Pancreas (tissue), 10 donors: ENCODE measurements around the gene PRRC1. TPM values are rescaled to one million over a fixed set of nuclear protein-coding genes. Genes with fewer than 3 reads are reported as not detected.

Experiments
- ATAC-seq, 4 donors: fragments of 200-7000 bp; cut with Tn5 transposase; one replicate each; pipeline versions ENCODE4 v1.8.0 to v1.9.1; 2020; ENCODE audit warnings: mild to moderate bottlenecking in 4 of 4, moderate library complexity in 4 of 4
- DNase-seq, 6 donors: peaks; one replicate each; pipeline ENCODE4 v3.0.0-alpha.2; 2020
- FAIRE-seq: peaks from 2 replicates; lab custom pipeline; 2012; peaks lifted over from hg19 to GRCh38; lab: Jason Lieb, UNC
- H3K27ac ChIP-seq, 4 donors: fragments of 200-600 bp; sonication (generic); 1 replicate in 3 of 4; 2 replicates in 1 of 4; pipeline versions ENCODE4 v1.5.0 to v1.8.0; 2020
- H3K27me3 ChIP-seq, 4 donors: fragments of 200-600 bp; one replicate each; pipeline ENCODE4 v1.8.0; 2021
- H3K36me3 ChIP-seq, 3 donors: fragments of 200-600 bp; sonication (generic) in 1 of 3; one replicate each; pipeline versions ENCODE4 v1.5.0 to v1.8.0; 2020 to 2021
- H3K4me1 ChIP-seq, 3 donors: fragments of 200-600 bp; one replicate each; pipeline ENCODE4 v1.8.0; 2021
- H3K4me3 ChIP-seq, 4 donors: fragments of 200-600 bp; sonication (generic) in 2 of 4; one replicate each; pipeline versions ENCODE4 v1.5.0 to v1.8.0; 2020 to 2021
- H3K9me3 ChIP-seq, 4 donors: fragments of 200-600 bp; one replicate each; pipeline ENCODE4 v1.8.0; 2021
- CTCF ChIP-seq, 4 donors: fragments of 200-600 bp; sonication (generic) in 3 of 4; IDR thresholded peaks; one replicate each; pipeline versions ENCODE4 v1.5.0 to v1.8.0; 2021; ENCODE audit warnings: antibody characterized with exemption in 4 of 4
- WGBS, 2 donors: extraction: QIAGEN DNeasy Blood & Tissue Kit; methylation state at CpG; one replicate each; pipeline ENCODE4 v1.1.7; 2013; 5-methylcytosine and 5-hydroxymethylcytosine counted together
- intact Hi-C, 3 donors: fragments of 100-400 bp; cut with DNase I; formaldehyde crosslinking; loops; one replicate each; pipeline versions ENCODE4 v1.11.1 to v1.14.2; 2022
- polyA plus RNA-seq, 2 donors: library from polyadenylated mRNA; stranded (reverse); fragments of 200-250 nt; gene quantifications; one replicate each; pipeline ENCODE4 v1.2.3, GENCODE V29; 2013
- total RNA-seq, 6 donors: library from RNA; stranded (reverse); fragmentation: NEBNext Ultra II Directional in 4 of 6; extraction: Animal tissue kit (Norgen Biotek cat#: 25700) in 4 of 6; gene quantifications; one replicate each; pipeline versions ENCODE4 v1.2.1 to v1.2.4, GENCODE V29; 2021 to 2023
- donor health status: healthy with polysubstance abuse.
- donor health status: DM: no; HTN: no; CAD: no; lungs with moderate emphysema.
- donor health status: DM: no; HTN: no; CAD: no.
- donor health status: control.
- donor health status: control.
- donor health status: Bipolar disorder and iron deficiency.
- donor health status: DM: yes; HTN: yes; CAD: no.
- donor health status: DM: no; HTN: no; CAD: no.
- donor health status: DM: no; HTN: no; CAD: no.
- donor health status: DM: yes; HTN: yes; CAD: no.

The PRRC1 gene
- total and polyA plus RNA-seq, 8 donors, result 17.7 to 46.7 (median 30.7) TPM

GRCh38 chr5:127602896-127603844 is 85.7 kb downstream of the PRRC1 start:
- Histone ChIP-seq H3K36me3 (no peaks in the 10 kb centered on the region), H3K9me3 (no peaks in the 10 kb centered on the region), H3K27ac (no peak overlapping the region), H3K4me1 (no peaks in the 10 kb centered on the region), H3K4me3 (no peak overlapping the region), H3K27me3 (no peaks in the 10 kb centered on the region)
- no peak for ATAC-seq
- FAIRE-seq, result no peak
- intact Hi-C loops, result no loop called here
- DNase-seq, result no peak
- 40 to 45% methylated on average over 8 of the region's 8 CpGs for whole genome bisulfite sequencing, 2 donors
- TF ChIP-seq CTCF (IDR thresholded peaks at IDR 0.05), result no peak

Other genes starting within 250 kb of the PRRC1 start
- under 1 TPM; 0.03 to 0.59 (median 0.10) TPM for gene MEGF10, start 226.8 kb upstream of the PRRC1 start, total RNA-seq
- gene MEGF10, start 226.8 kb upstream of the PRRC1 start, polyA plus RNA-seq, result under 1 TPM in 1 of 2 donors, not detected in 1; 0.02 TPM
- gene CTXN3, start 131.4 kb downstream of the PRRC1 start, total RNA-seq, result not detected
- gene CTXN3, start 131.4 kb downstream of the PRRC1 start, polyA plus RNA-seq, result not detected
- gene CCDC192, start 185.8 kb downstream of the PRRC1 start, total RNA-seq, result not detected
- gene CCDC192, start 185.8 kb downstream of the PRRC1 start, polyA plus RNA-seq, result not detected